CD1c-positive myeloid dendritic cell (primary cell): ENCODE data around the gene ZNRF3.

ENCODE experiments used
- DNase-seq: peaks from one replicate; pipeline ENCODE4 v3.0.0-alpha.2; 2016; ENCODE audit errors: extremely low spot score

ZNRF3 gene

GRCh38 chr22:28952857-28953256 lies 69.5 kb downstream of the ZNRF3 start:
- DNase-seq: no peak

GRCh38 chr22:28953403-28953802 lies 70.0 kb downstream of the ZNRF3 start:
- DNase-seq: no peak

DNA sequence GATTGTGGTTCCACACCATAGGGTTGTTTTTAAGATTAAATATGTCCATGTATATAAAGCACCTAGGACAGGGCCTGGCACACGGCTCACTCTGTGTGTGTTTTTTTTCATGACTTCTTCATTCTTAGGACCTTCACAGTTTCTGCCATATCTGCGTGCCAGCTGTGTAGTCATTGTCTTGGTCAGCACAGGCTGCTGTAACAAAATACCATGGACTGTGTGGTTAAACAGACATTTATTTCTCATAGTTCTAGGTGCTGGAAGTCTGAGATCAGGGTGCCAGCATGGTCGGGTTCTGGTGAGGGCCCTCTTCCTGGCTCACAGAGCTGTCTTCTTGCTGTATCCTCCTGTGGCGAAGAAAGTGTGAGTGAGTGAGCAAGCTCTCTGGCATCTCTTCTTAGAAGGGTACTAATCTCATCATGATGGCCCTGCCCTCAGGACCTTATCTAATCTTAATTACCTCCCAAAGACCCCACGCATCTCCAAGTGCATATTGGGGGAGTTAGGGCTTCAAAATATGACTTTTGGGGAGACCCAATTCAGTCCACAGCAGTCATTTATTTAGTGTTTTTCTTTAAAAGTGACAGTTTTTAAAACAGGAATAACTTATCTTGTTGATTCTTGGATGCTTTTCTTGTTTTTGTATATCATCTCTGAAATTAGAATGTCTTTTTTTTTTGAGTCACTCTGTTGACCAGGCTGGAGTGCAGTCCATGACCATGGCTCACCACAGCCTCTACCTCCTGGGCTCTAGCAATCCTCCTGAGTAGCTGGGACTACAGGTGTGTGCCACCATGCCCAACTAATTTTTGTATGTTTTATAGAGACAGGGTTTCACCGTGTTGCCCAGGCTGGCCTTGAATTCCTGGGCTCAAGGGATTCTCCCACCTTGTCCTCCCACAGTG lies 70.9 kb downstream of the ZNRF3 start:
- DNase-seq: no peak

GRCh38 chr22:28955817-28956216 lies 72.4 kb downstream of the ZNRF3 start:
- peak; percentile 22 for DNase-seq

DNA sequence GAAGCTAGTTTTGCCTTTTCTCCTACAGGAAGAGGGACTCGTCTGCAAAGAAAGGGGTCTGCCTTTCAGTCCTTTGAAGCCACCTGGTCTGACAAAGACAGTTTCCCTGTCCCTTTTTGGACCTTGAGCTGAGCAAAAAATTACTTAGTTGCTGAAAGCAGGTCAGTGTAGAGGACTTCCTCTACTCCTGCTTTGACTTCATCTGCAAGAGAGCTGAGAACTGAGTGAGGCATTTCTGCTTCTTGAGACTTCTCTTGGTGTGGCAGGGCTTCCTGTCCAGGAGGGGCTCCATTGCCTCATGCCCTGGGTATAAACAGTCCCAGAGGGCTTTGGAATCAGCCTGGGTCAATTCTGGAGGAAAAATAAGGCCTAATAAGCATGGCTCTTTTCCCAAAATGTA lies 73.1 kb downstream of the ZNRF3 start:
- no peak for DNase-seq

GRCh38 chr22:28958611-28959010 lies 75.2 kb downstream of the ZNRF3 start:
- DNase-seq: no peak

DNA sequence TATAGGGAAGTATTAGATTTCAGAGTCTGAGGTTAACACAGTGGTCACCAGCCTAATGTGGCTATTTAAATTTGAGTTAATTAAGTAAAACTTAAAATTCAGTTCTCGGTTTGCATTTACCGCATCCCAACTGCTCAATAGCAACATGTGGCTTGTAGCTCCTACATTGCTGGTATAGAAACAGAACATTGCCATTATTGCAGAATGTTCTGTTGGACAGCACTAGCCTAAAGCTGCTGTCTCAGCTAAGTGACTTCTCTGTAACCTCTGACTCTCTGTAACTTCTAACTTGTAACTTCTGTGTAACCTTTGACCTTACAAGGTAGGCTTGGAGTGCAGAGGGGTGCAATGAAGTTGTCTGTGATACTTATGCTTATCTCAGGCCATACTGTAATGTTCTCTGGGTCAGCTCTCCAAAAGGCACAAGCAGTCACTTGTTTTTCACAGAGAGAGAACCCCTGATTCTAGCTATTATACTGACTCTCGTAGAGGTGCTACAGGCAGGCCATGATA lies 78.7 kb downstream of the ZNRF3 start:
- DNase-seq: no peak

- DNase-seq: no peak
Measured at GRCh38 chr22:28963362-28963761, 80.0 kb downstream of the ZNRF3 start.

DNA sequence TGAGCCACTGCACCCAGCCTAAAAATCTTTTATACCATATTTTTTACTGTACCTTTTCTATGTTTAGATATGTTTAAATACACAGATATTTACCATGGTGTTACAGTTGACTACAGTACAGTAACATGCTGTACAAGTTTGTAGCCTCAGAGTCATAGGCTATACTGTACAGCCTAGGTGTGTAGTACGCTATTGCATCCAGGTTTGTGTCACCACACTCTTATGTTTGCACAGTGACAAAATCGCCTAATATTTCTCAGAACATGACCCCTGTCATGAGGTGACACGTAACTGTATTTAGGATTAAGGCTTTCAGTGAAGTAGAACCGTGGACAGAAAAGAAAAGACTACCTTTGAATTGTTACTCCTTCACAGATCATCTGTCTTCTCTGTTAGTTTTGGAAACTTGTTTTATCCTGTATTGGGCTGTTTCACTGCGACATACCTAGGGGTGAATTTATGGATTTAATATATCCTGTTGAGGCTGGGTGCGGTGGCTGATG lies 83.8 kb downstream of the ZNRF3 start:
- DNase-seq: no peak

- no peak for DNase-seq
Measured at GRCh38 chr22:28967969-28968368, 84.6 kb downstream of the ZNRF3 start.

- no peak for DNase-seq
Measured at GRCh38 chr22:28969401-28970168, 86.2 kb downstream of the ZNRF3 start.

DNA sequence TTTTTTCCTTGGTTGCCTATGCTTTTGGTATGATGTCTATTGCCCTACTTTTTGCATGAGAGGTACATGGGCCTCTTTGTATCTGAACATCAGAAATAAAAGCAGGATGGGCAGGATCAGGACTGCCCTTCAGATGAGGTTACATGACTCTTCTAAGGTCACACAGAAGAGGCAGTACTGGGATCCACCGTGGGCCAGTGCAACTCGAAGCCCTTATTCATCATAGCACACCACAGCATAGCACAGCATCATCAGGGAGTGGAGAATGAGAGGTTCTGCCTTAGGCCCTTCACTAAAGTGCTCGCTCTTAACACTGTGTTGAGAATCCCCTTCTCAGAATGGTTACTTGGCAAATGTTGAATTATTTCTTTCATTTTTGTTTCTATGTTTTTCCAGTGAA lies 90.0 kb downstream of the ZNRF3 start:
- no peak for DNase-seq

DNA sequence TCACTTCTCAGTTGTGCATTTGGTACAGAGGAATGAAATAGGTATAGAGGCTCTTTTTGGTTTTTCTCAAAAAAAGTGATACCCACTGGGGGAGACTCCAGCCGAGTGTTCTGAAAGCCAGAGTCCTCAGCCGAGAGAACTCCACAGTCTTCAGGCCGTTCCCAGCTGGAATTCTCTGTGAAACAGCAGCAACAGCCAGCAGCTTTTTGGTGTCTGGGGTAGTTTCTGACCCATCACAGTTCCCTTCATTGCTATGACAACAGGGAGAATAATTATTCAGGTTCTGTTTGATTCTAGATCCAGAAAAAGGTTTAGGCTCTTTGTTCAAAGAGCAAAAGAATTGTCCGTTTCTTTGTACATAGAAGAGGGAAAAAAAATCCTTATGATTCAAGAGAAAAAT lies 93.7 kb downstream of the ZNRF3 start:
- DNase-seq: no peak

DNA sequence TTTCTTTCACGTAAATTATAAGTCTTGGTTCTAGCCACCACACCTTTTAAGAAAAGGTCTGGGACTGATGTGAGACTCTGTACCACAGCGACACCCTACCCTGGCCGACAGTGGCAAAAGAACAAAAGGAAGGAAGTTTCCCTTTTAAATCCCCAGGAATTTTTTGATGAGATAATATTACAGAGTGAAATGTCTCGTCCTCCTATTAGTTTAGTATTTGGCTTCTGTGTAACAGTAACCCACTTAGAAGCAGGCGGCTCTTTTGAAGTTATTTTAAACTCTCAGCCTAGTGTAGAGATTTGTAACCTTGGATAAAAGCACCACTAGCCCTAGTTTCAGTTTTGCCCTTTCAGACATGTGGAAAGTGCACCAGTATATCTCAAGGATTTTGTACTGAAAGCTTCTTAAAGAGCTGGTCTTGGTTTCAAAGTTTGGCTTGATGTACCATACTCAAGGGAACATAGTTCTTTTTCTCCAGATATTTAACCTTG lies 94.2 kb downstream of the ZNRF3 start:
- DNase-seq: no peak

GRCh38 chr22:28978158-28978557 lies 94.8 kb downstream of the ZNRF3 start:
- no peak for DNase-seq

GRCh38 chr22:28978863-28979796 lies 95.8 kb downstream of the ZNRF3 start:
- no peak for DNase-seq

DNA sequence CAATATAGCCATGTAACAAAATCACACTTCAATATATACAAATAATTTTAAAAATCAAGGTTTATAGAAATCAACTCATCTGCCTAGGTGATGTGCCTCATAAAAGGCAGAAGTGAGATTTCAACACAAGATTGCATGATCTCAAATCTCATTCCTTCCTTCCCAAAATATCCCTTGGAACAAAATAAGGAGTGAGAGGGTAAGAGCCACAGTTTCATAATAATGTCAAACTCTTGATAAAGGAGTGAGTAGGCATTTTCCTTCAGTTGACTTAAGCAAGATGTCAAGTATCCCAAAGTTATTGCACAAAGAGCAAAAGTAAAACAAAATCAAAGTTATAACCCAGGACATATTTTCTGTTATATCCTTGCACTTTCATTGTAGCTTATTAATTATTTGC lies 97.0 kb downstream of the ZNRF3 start:
- no peak for DNase-seq

DNA sequence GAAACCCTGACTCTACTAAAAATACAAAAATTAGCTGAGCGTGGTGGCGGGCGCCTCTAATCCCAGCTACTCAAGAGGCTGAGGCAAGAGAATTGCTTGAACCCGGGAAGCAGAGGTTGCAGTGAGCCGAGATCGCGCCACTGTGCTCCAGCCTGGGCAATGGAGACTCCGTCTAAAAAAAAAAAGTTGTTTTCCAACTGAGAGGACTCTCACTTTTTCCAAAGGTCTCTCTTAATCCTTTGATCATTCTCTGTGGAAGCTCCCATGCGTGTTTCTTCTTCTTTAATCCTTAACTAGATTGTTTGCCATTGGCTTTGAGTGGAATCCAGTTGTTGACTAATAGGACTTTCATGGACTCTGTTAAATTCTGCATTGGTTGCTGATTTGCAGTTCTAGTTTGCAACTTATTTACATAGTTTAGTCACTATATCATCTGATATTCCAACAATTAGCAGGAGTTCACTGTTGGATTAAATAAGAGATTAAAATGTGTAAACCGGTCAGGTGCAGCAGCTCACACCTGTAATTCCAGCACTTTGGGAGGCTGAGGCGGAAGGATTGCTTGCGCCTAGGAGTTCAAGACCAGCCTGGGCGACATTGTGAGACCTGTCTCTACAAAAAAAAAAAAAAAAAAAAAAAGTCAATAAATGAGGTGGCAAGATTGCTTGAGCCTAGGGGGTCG lies 98.6 kb downstream of the ZNRF3 start:
- no peak for DNase-seq

DNA sequence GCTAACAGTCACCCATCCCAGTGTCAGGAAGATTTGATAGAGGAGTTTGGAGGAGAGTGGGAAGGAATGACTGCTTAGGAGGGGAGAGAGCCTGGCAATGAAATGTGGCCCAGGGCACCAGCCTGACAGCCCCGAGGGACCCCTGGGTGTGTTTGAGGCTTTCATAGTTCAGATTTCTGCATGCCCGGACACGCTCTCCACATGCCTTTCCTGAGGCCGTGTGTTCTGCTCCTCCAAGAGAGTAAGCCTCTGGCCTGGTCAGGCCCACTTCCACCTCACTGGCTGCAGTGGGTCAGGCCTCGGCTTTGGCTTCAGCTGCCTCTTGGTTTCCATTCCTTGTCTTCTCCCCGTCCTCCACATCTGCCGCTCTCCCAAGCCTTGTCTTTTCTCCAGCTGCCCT lies 99.8 kb downstream of the ZNRF3 start:
- DNase-seq: no peak

- no peak for DNase-seq
Measured at GRCh38 chr22:28983788-28984441, 100.5 kb downstream of the ZNRF3 start.
